Activated CD4-positive, alpha-beta T cell treated with anti-CD3 and anti-CD28 coated beads for 36 hours (primary cell): ENCODE measurements around the gene ZDHHC18. TPM values are rescaled to one million over a fixed set of nuclear protein-coding genes. Genes with fewer than 3 reads are reported as not detected.

ENCODE experiments used
- ATAC-seq: fragments of 200-7000 bp; cut with Tn5 transposase; one replicate; pipeline ENCODE4 v1.10.0; 2021; ENCODE audit warnings: mild to moderate bottlenecking, moderate library complexity
- CTCF ChIA-PET: fragments of 350-600 bp; sonication (Branson Sonifier 250); formaldehyde crosslinking; loops from one replicate; lab custom pipeline; 2021; ENCODE audit warnings: antibody characterized with exemption; lab: Charles Lee
- POLR2A ChIA-PET: fragments of 350-600 bp; sonication (Branson Sonifier 250); formaldehyde crosslinking; loops from one replicate; lab custom pipeline; 2021; ENCODE audit warnings: antibody characterized with exemption, inconsistent platforms; lab: Charles Lee
- DNase-seq: peaks from one replicate; pipeline ENCODE4 v3.0.0-alpha.2; 2020
- H3K27ac Mint-ChIP-seq: one replicate; pipeline ENCODE4 v1.8.0; 2021; ENCODE audit warnings: mixed read lengths
- H3K27me3 Mint-ChIP-seq: one replicate; pipeline ENCODE4 v1.8.0; 2021; ENCODE audit warnings: mixed read lengths
- H3K36me3 Mint-ChIP-seq: one replicate; pipeline ENCODE4 v1.8.0; 2021; ENCODE audit warnings: low read depth, mixed read lengths
- H3K4me1 Mint-ChIP-seq: one replicate; pipeline ENCODE4 v1.8.0; 2021; ENCODE audit warnings: mixed read lengths
- H3K4me3 Mint-ChIP-seq: one replicate; pipeline ENCODE4 v1.8.0; 2021; ENCODE audit warnings: mild to moderate bottlenecking, moderate library complexity, mixed read lengths
- H3K9me3 Mint-ChIP-seq: one replicate; pipeline ENCODE4 v1.8.0; 2021; ENCODE audit warnings: low read depth, mixed read lengths
- intact Hi-C, 2 experiments: fragments of 100-400 bp; cut with DNase I in 1 of 2; cut with micrococcal nuclease in 1 of 2; formaldehyde crosslinking; loops; one replicate each; pipeline versions ENCODE4 v1.14.2 to v1.15.1; 2022 to 2024; cut with DNase I, micrococcal nuclease
- total RNA-seq, 2 experiments: library from RNA; stranded (reverse); gene quantifications; one replicate each; pipeline ENCODE4 v1.2.3, GENCODE V29; 2021

Gene ZDHHC18
- 10 to 100 TPM; 51.6 to 66.0 TPM for total RNA-seq

GRCh38 chr1:26826261-26827105 is at the start of gene ZDHHC18:
Gene ZDHHC18, plus strand, starts transcription at chr1:26826688. Its CDS starts 117 bp downstream, at chr1:26826805.
- DNase-seq (peak; percentile 84), ATAC-seq (peak; percentile 81)
- H3K36me3 Mint-ChIP-seq, result peaks cover 34% of the 10 kb centered on the region
- POLR2A ChIA-PET, result interaction anchor here (0.7 kb wide), 1 partner anchor 578 kb away, joined by 4 read pairs; no protein-coding TSS in a partner anchor
- H3K4me1 Mint-ChIP-seq, result peaks cover 52% of the 10 kb centered on the region
- H3K9me3 Mint-ChIP-seq, result no peaks in the 10 kb centered on the region
- H3K4me3 Mint-ChIP-seq, result peak within 1 kb of the TSS; percentile 94
- peak within 1 kb of the TSS; percentile 93 for H3K27ac Mint-ChIP-seq
- no peaks in the 10 kb centered on the region for H3K27me3 Mint-ChIP-seq
- CTCF ChIA-PET, result interaction anchor here (0.5 to 1.4 kb wide), 4 partner anchors 9 to 715 kb away, joined by 3 to 4 read pairs (median 3); partner anchors contain the start of gene PDIK1L
- intact Hi-C loops, result loop anchor here in 1 of 2 experiments (1.0 to 2.0 kb wide), 5 partner anchors 16 to 354 kb away; partner anchors contain the start of genes HMGN2 and PIGV

GRCh38 chr1:26779098-26779668 is 47.3 kb upstream of the ZDHHC18 start:
- intact Hi-C loops, result no loop called here
- CTCF ChIA-PET, result interaction anchor here (0.7 to 2.2 kb wide), 7 partner anchors 11 to 177 kb away, joined by 3 to 9 read pairs (median 4); no protein-coding TSS in a partner anchor
- DNase-seq (no peak), ATAC-seq (no peak)
- H3K9me3 Mint-ChIP-seq, result no peaks in the 10 kb centered on the region
- no peaks in the 10 kb centered on the region for H3K27me3 Mint-ChIP-seq
- POLR2A ChIA-PET, result interaction anchor here (1.1 kb wide), 1 partner anchor 87 kb away, joined by 7 read pairs; no protein-coding TSS in a partner anchor
- peaks cover 68% of the 10 kb centered on the region for H3K36me3 Mint-ChIP-seq
- peaks cover 19% of the 10 kb centered on the region for H3K4me1 Mint-ChIP-seq
- peak overlapping the region; percentile 39 for H3K27ac Mint-ChIP-seq
- no peak overlapping the region for H3K4me3 Mint-ChIP-seq

- peak; percentile 26 for DNase-seq
- ATAC-seq, result no peak
- ChIA-PET CTCF (interaction anchor here (2.2 kb wide), 1 partner anchor 10 kb away, joined by 9 read pairs; no protein-coding TSS in a partner anchor), POLR2A (no interaction called here)
- Mint-ChIP-seq H3K27ac (peak overlapping the region; percentile 35), H3K4me1 (peaks cover 25% of the 10 kb centered on the region), H3K9me3 (no peaks in the 10 kb centered on the region), H3K36me3 (peaks cover 56% of the 10 kb centered on the region), H3K27me3 (no peaks in the 10 kb centered on the region), H3K4me3 (no peak overlapping the region)
- intact Hi-C loops, result no loop called here
These were observed 46.0 kb upstream of the ZDHHC18 start for GRCh38 chr1:26780344-26780957.

- no peak for ATAC-seq
- Mint-ChIP-seq H3K4me1 (peaks cover 33% of the 10 kb centered on the region), H3K9me3 (no peaks in the 10 kb centered on the region), H3K36me3 (peaks cover 50% of the 10 kb centered on the region), H3K27me3 (no peaks in the 10 kb centered on the region), H3K27ac (no peak overlapping the region), H3K4me3 (no peak overlapping the region)
- ChIA-PET POLR2A (interaction anchor here (1.1 kb wide), 2 partner anchors 9 to 85 kb away, joined by 3 to 5 read pairs; no protein-coding TSS in a partner anchor), CTCF (interaction anchor here (0.7 to 2.2 kb wide), 5 partner anchors 9 to 182 kb away, joined by 3 to 9 read pairs (median 3); no protein-coding TSS in a partner anchor)
- intact Hi-C loops, result no loop called here
- no peak for DNase-seq
These were observed 45.2 kb upstream of the ZDHHC18 start for GRCh38 chr1:26781206-26781825.

GRCh38 chr1:26782521-26783212 is 43.8 kb upstream of the ZDHHC18 start:
- Mint-ChIP-seq H3K4me1 (peaks cover 42% of the 10 kb centered on the region), H3K27me3 (no peaks in the 10 kb centered on the region), H3K27ac (peak overlapping the region; percentile 44), H3K36me3 (peaks cover 44% of the 10 kb centered on the region), H3K4me3 (no peak overlapping the region), H3K9me3 (no peaks in the 10 kb centered on the region)
- ChIA-PET POLR2A (interaction anchor here (1.1 kb wide), 2 partner anchors 11 to 86 kb away, joined by 3 to 5 read pairs; no protein-coding TSS in a partner anchor), CTCF (no interaction called here)
- ATAC-seq (no peak), DNase-seq (no peak)
- intact Hi-C loops, result no loop called here

GRCh38 chr1:26783646-26784022 is 42.9 kb upstream of the ZDHHC18 start:
- no peaks in the 10 kb centered on the region for H3K27me3 Mint-ChIP-seq
- peaks cover 36% of the 10 kb centered on the region for H3K36me3 Mint-ChIP-seq
- H3K9me3 Mint-ChIP-seq, result no peaks in the 10 kb centered on the region
- no peak overlapping the region for H3K4me3 Mint-ChIP-seq
- H3K27ac Mint-ChIP-seq, result peak overlapping the region; percentile 21
- ATAC-seq (no peak), DNase-seq (no peak)
- CTCF ChIA-PET, result interaction anchor here (0.6 kb wide), 1 partner anchor 450 kb away, joined by 4 read pairs; no protein-coding TSS in a partner anchor
- H3K4me1 Mint-ChIP-seq, result peaks cover 40% of the 10 kb centered on the region
- POLR2A ChIA-PET, result no interaction called here
- intact Hi-C loops, result no loop called here

DNA sequence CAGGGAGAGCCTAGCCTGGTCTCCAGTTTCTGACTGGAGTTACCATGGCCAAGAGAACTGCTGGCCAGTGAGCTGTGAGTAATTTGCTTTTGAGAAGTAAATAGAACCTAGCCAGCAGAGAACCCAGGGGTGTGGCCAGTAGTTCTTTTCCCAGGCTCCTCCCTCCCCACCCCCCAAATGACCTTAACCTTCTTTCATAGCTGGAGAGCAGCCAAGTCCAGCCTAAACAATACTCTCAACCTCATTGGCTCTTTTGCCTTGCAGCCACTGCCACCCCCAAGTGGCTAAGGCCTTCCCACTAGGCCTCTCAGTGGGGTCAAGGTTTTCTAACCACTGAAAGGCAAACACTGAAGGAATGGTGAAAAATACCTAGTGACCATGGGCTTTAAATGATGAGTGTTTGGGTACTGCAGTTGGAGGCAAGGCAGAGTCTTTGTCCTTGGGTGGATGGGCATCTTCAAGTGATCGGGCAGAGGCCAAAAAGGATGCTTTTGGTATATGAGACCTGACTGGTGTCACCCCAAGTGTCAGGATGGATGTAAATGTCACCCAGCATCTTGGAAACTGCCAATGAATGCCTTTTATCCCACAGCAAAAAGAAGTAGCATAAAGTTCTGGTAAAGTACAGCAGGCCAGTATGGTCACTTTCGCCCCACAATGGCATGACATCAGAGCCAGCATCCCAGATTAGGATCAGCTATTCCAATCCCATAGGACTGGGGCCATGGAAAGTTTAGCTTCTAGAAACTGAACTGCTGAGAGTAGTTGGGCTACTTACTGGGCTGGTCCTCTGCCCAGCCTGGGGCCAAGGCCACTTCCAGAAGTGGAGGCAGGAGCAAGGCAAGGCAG is 42.2 kb upstream of the ZDHHC18 start:
- CTCF ChIA-PET, result interaction anchor here (0.6 to 1.9 kb wide), 5 partner anchors 29 to 451 kb away, joined by 3 to 6 read pairs (median 3); no protein-coding TSS in a partner anchor
- H3K4me3 Mint-ChIP-seq, result no peak overlapping the region
- POLR2A ChIA-PET, result interaction anchor here (0.6 to 0.7 kb wide), 2 partner anchors 92 to 428 kb away, joined by 3 to 4 read pairs; no protein-coding TSS in a partner anchor
- ATAC-seq (no peak), DNase-seq (no peak)
- no peaks in the 10 kb centered on the region for H3K9me3 Mint-ChIP-seq
- intact Hi-C loops, result no loop called here
- H3K27me3 Mint-ChIP-seq, result no peaks in the 10 kb centered on the region
- H3K36me3 Mint-ChIP-seq, result peaks cover 30% of the 10 kb centered on the region
- peaks cover 41% of the 10 kb centered on the region for H3K4me1 Mint-ChIP-seq
- H3K27ac Mint-ChIP-seq, result no peak overlapping the region

- intact Hi-C loops, result loop anchor here in 1 of 2 experiments (5.0 kb wide), 1 partner anchor 942 kb away; the partner anchor contains the start of gene FAM76A
- Mint-ChIP-seq H3K9me3 (no peaks in the 10 kb centered on the region), H3K4me1 (peaks cover 46% of the 10 kb centered on the region), H3K4me3 (no peak overlapping the region), H3K27ac (peak overlapping the region; percentile 21), H3K36me3 (peaks cover 24% of the 10 kb centered on the region), H3K27me3 (no peaks in the 10 kb centered on the region)
- ATAC-seq (no peak), DNase-seq (no peak)
- ChIA-PET POLR2A (interaction anchor here (0.6 to 0.7 kb wide), 2 partner anchors 93 to 429 kb away, joined by 3 to 4 read pairs; no protein-coding TSS in a partner anchor), CTCF (interaction anchor here (0.7 to 8.0 kb wide), 6 partner anchors 30 to 182 kb away, joined by 3 to 180 read pairs (median 3); no protein-coding TSS in a partner anchor)
These were observed 41.6 kb upstream of the ZDHHC18 start for GRCh38 chr1:26784886-26785285.
